HG02798 (cell line): ENCODE data around the gene USP3.
A peak's percentile ranks its signal among the peaks of the same experiment; 100 is the strongest.

ENCODE experiments used
- ATAC-seq: cut with Tn5 transposase; IDR thresholded peaks from one replicate; pipeline ENCODE4 v1.9.1; 2021; ENCODE audit warnings: mild to moderate bottlenecking; ENCODE audit not compliant: unreplicated experiment, poor library complexity

Gene USP3

DNA sequence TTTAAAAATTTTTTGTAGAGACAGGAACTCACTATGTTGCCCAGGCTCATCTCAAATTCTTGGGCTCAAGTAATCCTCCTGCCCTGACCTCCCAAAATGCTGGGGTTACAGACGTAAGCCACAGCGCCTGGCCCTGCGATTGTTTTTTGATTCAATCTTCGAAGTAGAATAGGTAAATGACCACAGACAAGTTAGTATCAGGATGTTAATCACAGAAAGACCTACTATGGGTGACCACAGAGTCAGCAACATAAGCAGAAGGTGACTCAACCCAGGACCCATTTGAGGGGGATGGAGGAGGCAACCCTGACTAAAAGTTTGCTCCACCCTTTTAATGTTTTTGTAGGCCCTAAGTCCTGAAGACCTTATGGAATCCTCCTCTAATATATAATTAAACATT is 10.0 kb upstream of the USP3 start:
- ATAC-seq: no peak

DNA sequence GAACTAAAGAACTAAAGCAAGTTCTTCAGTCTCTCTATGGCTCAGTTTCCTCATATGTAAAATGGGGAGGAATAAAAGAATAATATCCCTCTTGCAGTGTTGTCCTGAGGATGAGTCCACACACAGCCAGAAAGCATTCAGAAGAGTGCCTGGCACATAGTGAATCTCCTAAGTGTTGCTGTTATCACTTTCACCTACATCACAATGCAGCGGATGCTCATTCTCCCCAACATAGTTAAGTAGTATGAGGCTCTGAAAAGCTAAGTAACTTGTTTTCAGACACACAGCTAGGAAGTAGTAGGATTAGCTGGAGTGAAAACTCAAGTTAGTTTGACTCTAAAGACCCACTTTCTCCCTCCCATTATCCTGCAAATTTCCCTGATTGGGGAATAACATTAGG is 9.1 kb upstream of the USP3 start:
- ATAC-seq: no peak

DNA sequence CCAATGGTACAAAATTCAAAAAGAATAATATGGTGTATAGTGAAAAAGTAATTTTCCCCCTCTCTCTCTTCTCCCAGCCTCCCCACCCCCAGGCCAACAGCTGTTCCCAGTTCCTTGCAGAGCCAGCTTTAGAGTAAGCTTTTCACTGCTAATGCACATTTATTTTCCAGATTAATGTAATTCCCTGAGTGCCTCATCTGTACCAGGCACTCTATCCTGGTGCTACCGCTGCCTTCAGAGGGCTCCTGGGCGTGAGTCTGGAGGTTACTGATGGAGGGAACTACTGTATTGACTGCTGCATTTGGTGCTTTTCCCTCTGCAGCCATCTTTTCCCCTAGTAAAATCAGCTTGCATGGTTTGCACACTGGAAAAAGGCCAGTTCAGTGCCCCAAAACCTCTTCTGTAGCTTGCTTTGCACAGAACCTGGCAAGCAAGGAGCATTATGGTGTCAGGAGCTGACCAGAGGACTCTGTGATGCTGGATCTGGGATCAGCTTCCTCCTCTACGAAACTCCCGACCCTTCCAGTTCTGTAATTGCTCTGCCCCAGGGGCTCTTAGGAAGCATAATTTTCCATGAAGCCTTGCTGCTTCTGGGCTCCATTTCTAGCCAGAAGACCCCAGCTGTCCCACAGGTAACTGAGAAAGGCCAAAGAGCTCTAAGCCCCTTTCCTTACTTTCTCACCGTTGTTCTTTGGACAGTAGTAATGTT is 8.5 kb upstream of the USP3 start:
- ATAC-seq: no peak

DNA sequence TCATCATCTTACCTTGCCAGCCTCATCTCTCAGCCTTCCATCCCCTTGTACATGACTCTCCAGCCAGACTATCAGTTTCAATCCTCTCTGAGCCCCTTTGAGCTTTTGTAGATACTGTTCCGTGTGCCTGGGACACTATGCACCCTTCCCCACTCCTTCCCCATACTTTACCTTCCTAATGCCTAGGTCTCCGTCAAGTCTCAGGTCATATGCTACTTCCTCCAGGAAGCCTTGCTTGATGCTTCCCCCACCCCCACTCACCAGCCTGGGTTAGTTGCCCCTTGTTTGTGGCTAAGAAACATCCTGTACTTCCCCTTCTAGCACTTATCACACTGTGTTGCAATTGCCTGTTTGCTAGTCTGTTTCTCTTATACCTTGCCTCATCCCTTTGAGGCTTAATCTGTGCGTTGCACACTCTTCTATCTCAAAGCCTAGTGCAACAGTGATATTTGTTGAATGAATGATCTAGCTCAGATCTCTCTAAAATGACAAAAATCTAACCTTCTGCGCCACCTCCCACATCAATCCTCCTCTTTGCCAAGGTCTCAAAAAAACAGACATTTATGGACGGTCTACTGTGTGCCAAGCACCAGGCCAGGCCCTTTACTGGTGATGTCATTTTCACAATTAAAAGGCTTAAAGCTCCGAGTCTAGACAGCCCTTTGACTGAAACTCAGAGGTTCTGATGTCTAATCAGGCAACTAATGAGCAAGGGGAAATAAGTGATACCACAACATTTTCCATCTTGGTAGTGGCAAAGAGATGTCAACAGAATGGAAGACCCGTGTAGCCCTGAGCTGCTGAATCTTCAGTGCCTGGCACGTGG is 6.5 kb upstream of the USP3 start:
- ATAC-seq: no peak

DNA sequence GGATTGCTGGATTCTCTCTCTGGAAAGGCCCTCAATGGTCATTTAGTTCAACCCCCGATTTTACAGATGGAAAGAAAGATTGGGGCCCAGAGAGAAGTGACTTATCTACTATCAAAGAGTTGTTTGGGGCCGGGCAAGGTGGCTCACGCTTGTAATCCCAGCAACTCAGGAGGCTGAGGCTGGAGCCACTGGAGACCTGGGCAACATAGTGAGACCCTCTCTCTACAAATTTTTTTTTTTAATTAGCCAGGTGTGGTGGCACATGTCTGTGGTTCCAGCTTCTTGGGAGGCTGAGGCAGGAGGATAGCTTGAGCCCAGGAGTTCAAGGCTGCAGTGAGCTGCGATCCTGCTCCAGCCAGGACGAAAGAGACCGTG is 5.2 kb upstream of the USP3 start:
- no peak for ATAC-seq

DNA sequence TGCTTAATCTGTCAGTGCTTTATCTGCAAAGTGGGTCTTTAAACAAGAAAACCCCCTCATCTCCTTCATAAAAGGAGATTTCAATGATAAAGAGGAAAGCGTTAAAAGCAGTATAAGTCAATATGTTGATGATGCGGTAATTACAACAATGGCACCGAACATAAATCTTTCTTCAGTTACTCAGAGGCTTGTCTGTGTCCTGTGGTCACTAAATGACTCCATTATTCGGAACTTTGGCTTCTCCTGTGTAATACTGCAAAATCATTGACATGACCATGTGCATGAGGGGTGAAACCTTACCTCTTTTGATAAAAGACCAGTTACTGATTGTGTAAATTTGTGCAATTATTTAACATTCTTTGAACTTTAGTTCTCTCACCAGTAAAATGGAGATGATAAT is 4.8 kb upstream of the USP3 start:
- no peak for ATAC-seq

DNA sequence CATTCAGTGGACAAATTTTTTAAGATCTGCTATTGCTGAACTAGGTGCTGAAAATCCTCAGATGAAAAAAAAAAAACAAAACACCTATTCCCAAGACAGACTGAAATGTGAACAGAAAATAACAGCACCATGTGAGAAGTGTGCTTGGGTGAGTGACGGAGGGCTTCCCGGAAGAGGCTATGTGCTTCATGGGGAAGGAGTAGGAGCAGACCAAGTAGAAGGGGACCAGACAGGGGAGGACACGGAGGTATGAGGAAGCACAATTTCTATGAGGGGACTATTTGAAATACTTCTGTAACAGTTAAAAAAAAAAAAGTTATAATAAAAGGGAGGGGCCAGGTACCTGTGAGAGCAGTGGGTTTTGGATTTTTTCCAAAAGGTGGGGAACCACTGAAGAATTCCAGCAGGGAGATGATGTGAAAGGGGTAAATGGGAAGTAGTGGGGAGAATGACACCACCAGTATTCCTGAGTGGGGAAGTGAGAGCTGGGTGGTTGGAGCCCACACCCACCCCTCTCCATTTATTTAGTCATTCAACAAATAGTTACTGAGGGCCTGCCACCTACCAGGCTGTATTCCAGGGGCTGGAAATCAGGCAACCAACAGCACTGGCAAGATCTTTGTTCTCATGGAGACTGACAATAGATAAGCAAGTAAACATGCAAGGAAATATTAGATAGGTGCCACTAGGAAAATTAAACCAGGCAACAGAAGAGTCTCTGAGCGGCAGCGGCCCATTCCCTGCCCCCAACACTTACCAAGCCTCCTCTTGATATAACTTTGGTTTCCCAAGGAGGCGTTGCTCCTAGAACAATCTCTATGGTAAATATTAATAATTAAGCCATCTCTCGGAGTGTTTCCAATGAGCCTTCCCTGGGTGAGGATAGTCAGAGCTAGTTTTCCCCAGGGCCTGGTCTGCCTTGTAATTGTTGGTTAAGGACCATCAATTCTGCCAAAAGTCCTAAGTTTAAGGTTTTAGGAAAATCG is 3.8 kb upstream of the USP3 start:
- no peak for ATAC-seq

DNA sequence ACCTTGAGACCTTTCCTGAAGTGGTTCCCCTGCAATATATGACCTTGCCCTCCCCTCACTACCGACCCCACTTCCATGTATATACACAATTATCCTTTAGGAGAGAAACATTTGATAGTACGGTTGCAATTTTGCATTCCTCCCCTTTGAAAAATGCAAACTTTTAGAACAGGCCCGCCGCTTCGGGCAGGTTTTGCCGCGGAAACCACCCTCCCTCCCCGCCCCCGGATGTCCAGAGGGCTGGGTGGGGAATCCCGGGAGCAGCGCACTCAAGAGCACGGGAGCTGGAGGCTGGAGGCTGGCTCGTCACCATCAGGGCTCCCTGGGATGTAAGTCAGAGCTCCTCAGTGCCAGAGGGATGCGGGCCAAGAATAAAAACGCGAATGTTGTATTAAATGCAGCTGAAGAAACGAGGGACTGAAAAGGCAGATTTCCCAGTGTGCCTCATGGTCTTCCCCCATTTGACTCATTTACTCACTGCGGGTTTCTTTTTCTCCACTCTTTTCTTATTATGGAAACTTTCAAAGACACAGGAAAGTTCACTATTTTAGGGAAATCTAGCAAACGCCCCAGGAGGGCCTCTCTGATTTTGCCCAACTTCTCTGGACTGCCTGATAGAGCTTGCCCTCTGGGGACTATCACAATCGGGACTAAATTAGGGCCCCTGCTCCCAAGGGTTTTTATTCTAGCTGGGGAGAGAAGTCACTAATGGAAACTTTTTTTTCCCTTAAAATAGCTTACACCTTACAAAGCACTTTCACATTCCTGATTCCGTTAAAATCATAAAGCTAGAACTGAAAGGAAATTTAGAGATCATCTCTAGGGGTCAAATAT is 2.9 kb upstream of the USP3 start:
- no peak for ATAC-seq

DNA sequence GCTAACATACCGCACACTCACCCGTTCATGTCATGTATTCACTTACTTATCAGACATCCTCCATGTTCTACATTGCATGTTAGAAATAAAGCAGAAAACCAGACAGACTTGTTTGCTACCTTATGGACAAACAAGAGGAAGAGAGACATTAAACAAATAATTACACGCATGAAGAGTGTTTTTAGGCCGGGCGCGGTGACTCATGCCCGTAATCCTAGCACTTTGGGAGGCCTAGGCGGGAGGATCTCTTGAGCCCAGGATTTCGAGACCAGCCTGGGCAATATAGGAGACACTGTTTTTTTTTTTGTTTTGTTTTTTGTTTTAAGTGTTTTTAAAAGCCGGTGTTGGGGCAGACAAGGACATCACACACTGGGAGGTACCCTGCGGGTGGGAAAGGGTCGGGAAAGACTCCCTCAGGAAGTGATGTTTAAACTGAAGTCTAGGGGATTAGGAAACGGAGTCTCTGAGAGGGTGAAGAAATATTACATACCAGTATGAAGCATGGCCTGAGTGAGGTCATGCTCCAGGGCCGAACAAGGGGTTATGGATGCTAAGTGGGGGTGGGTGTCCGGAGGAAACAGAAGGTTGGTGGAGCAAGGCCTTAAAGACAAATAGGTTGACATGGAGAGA is 2.1 kb upstream of the USP3 start:
- no peak for ATAC-seq

DNA sequence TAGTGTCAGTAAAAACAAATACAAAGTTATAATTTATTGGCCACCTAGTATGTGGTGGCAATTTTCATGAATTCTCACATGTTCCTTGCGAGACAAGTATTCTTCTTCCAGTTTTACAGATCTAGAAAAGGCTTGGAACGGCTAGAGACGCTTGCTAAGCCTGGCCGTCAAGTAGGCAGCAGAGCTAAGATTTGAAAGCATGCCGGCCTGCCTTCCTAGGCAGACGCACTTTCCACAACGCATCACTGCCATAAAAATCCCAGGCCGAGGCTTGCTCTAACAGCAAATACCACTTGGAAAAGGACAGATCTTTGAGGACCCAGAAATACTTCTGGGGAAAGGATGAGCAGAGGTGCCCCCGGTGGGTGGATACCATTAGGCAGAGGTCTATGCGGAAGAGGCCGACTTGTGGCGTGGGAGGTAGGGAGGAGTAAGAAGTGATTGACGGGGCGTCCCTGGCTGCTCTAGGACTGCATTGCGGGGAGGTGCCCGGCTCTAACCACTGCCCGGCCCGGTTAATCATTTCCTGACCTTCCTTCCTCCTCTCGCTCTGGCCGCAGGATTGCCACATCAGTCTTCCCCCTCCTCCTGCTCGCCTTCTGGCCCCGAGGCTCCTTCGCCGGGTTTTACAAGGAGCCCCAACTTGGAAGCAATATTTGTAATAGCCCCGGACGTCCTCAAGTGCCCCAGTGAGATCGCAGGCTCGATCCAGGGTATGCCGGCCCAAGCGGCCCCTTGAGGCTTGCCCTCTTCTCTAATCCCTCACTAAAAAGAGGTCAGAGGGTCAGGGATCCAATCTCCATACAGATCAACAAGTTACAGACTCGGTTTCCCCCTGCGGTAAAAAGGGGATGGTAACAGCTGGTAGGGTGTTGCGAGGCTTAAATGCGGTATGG is 1.3 kb upstream of the USP3 start:
- peak; percentile 47 for ATAC-seq

DNA sequence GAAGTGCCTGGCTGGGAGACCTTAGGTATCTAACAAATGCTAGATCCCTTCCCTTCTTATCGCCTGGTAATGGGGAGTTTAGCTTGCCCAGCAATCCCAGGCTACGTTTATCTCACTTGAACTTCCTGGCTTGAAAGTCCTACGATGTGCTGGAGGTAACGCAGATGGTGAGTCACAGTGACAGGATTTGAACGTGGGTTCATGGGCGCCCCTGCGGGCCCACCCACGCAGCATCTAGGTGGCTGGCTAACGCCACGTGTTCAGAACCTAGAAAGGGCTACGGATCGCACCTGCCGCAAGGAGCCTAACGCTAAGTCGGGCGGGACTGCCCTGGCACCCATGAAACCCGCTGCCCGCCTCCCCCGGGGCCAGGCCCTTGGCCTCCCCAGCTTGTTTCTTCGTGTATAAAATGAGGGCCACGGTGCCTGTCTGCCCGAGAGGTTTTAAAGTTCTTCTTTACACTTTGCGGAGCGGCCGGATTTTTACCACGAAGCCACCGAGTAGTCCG is 600 bp upstream of the USP3 start:
- peak; percentile 34 for ATAC-seq

DNA sequence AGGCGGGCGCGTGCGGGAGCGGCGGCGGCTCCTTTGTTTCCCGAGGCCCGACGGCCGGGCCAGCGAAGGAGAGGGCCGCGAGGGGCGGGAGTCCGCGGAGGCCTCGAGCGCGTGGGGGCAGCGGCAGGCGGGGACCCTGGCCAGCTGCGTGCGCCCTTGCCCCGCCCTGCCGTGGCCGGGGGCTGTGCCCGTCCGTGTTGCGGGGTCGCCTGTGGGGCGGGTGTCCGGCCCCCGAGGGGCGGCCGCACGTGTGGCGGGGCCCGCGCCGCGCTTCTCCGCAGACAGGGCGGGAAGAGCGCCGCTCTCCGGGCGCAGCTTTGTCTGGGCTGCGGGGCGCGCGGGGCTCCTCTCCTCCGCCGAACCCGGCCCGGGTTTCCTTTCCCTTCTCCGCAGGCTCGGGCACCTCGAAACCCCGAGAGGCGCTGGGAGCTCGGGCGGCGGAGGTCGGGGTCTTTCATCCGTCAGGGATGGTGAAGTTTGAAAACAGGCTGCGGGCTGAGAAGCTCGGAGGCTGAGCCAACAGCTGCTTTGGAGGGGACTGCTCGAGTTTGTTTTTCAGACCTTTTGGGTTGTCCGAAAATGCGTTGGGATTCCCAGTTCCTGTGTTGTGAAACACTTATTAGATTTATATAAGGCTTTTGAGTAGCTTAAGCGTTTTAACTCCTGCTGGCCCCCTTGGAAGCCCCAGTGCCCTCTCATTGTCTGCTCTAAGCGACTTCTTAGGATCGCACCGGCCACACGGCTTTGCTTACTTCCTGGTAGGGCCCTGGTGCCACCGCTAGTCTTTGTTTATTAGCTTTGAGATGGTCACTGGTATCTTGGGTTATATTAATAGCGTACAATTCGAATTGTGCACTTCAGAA is 817 bp downstream of the USP3 start:
- ATAC-seq: peak; percentile 12

DNA sequence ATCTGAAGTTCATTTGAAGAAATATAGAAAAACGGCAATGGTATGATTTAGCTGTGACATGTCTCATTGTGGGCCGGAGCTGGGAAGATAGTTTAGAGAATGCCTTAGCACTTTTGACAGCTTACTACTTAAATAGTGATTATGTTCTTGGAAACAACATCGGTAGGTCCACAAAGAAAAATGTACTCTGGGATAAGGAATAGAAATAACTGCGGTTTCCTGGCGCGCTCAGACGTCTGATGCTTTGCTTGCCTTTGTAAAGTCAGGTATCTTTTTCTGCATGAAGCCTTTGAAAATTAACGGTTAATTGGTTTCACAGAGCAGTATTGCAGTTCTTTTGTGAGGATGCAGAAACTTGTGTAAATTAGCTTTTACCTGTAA is 1.4 kb downstream of the USP3 start:
- ATAC-seq: no peak

DNA sequence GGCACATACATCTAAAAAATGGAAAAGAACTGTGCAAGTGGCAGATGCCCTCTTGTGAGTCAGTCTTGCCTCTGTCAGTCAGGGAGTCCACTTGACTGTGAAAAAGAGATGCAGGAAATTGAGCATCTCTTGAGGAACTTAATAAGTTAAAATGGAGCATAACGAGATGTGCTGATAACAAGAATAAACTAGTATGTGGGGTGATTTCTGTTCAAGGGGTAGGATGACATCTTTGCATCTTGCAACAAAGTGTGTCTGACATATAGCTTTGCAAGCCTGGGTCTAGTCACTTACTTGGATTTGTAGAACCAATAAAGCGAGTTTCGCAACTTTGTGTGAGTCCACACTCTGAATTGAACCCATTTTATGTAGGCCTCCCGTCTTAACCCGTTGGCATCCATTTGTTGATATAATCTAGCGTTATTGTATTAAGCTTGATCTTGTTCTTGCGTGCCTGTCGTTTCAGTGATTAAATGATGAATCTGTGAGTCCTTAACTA is 2.2 kb downstream of the USP3 start:
- ATAC-seq: no peak

DNA sequence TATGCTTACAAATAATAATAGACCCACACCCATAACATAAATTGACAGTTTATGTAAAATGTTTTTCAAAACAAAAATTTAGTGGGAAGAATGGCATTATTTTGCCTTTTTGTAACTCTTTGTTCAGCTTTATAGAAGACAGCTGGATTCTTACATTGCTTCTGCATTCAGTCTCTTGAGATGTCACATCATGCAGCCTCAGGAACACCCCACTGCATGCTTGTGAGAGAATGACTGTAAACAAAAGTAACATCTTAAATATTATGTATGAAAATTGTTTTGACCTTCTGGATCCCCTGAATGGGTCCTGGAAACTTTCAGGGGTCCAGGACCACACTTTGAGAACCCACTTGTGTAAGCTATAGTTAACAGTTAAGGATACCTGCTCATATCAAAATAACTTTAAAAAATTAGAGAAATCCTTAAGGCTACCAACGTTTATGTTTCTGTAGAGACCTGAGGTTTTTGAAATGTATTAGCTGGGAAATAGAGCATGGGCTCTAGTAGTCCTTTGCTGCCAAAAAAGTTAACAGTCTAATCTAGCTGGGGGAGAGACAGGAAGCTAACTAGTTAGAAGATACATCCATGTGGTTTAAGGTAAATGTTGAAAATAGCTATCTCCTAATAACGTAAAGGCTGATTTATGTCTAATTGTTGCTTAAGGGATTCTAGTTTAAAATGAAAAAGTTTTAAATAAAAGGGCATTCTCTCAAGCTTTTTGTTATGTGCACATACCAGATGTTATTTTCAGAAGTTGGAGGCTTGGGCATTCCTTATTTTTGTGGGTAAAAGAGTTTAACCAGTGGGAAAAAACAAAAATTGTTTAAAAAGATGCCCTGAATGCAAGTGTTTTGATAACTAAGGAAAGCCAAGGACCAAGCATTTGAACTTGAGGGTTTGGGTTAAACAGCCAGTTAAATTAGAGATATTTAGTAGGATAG is 3.8 kb downstream of the USP3 start:
- ATAC-seq: no peak
